NCI-H1092 (cell line): ENCODE measurements around the gene C22orf31.
"Not testable (repeated sequence)": the region's sequence is repeated elsewhere in the genome, so short reads cannot be mapped to it uniquely, and the experiment has no call there.

Experiments used
- DNase-seq: peaks from one replicate; lab custom pipeline; 2025; lab: John Stamatoyannopoulos, UW

Gene C22orf31

DNA sequence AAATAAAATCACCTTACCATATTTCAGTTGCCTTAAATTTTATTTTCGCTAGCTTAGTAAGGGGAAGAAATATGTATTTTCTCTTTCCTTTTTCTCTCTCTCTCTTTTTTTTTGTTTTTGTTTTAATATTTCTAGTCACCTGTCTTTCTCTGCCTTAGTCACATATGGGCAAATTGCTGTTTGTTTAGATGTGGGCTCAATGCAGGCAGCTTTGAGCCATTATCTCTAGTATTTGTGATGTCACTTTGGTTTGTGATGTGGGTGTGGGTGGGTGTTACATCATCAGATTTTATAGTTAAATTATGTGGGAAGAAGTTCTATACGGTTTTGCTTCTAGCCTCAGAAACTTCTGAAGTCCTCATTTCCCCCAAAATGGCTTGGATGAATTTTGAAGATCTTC lies at the start of gene C22orf31:
Gene C22orf31 (minus strand): TSS at position 59 of the 400 bp plus-strand sequence. CDS start 39 bp downstream, at position 20.
- no peak for DNase-seq

DNA sequence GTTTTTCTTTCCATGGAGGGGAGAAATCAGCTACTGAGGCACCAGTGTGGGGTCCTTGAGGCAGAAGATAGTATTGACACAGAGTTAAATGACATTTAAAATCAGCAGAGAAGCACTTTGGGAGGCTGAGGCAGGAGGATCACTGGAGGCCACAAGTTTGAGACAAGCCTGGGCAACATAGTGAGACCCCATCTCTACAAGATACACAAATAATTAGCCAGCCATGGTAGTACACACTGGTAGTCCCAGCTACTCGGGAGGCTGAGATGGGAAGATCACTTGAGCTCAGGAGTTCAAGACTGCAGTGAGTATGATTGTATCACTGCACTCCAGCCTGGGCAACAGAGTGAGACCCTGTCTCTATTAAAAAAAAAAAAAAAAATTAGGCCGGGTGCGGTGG lies 49.3 kb upstream of the C22orf31 start:
- no peak for DNase-seq

DNA sequence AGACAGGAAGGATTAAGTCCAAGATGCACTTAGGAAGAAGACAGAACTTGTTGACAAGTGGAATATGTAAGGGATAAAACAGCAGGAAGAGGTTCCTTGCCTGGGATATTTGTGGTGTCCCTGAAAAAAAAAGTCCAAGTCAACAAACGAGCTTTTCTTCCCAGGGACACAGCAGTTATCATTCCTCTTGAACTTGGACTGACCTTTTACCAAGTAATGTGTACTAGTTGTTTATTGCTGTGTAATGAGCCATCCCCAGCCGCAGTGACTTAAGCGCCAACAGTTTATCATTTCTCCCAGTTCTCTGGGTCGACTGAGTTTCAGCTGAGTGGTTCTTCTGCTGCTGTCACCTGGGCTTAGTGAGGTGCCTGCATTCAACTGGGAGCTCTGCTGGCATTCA lies 48.2 kb upstream of the C22orf31 start:
- DNase-seq, result no peak

DNA sequence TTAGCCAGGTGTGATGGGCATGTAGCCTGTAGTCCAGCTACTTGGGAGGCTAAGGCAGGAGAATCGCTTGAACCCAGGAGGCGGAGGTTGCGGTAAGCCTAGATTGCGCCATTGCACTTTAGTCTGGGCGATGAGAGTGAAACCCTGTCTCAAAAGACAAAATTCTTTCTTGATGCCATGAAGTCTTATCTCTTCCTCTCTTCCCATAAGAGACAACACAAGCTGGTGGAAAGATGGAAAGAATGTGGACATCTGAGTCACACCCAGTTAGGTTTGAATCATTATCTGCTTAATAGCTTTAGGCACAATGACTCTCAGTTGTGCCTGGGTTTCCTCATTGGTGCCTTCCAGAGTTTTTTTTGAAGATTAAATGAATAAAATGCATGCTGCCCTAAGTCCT lies 46.5 kb upstream of the C22orf31 start:
- DNase-seq, result no peak

GRCh38 chr22:29106839-29107238 lies 45.2 kb upstream of the C22orf31 start:
- no peak for DNase-seq

DNA sequence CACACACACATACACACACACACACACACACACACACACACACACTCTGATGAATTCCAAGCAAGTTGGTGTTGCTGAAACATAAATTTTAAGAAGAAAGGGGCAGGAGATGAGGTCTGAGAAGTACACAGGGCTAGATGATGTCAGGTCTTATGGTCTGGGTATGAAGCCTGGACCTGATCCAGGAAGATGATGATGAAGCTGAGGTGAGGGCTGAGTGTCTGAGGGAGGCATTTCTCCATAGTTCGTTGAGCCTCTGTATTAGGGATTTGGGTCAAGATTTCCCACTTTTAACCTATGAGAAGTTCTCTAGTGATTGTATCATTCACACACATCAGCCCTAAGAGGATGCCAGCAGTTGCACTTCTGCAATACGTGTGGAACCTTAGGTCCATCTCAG lies 43.8 kb upstream of the C22orf31 start:
- DNase-seq, result no peak

- DNase-seq, result no peak
These were observed 41.5 kb upstream of the C22orf31 start for GRCh38 chr22:29103121-29103520.

GRCh38 chr22:29102300-29102699 lies 40.7 kb upstream of the C22orf31 start:
- DNase-seq, result no peak

GRCh38 chr22:29098296-29098695 lies 36.7 kb upstream of the C22orf31 start:
- no peak for DNase-seq

DNA sequence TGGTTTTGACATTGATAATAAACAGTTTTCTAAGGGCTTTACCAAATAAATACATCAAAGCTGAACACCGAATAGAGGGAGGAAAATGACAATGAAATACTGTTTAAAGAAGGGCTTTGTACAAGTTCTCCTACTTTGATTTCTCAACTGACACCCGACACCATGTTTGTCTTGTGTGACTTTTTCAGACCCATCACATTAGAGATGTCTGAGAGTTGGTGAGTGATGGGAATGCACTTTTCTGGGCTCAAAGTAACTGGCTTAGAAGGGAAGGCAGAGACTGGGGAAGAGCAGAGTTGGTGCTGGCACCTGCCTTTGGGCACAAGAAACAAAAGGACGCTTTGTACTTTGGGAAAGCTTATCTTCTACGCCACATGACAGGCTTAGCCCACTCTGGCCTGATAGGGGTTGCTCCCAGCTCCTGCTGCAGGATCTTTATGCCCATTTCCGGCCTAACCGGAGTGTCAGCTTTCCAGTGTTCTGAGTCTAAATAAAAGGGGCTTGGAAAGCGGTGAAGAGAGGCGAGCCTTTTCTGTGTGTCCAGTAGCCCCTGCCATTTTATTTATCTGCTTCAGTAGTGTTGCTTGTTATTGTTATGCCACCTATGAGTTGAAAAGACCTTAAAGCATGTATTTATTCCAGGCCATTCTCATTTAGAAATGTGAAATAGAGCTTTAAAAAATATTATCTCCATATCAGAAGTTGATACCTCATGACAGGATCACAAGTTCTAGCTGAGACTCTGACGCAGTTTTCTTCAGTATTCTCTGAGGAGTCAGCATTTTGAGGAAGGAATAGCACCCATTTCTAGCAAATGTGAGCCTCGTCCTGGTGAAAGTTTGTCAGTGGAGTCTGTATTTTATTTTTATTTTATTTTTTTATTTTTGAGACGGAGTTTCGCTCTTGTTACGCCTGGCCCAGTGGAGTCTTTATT lies 35.4 kb upstream of the C22orf31 start:
- no peak for DNase-seq

DNA sequence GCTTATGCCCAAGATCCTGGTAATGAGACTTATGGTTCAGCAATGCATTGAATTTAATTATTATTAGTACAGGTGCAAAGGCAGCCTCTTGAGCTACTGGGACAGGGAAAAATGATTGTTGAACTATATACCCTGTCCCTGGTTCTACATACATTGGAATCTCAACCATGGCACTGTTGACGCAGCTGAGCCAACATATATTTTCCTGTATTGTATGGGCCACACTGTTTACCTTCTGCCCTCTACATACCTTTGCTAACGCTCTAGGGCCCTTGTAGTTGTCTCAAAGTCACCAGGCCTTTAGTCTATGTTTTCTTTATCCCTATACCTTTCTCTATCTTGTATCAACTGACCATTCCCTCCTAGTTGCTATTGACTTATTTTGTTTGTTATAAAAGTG lies 33.8 kb upstream of the C22orf31 start:
- DNase-seq, result no peak

DNA sequence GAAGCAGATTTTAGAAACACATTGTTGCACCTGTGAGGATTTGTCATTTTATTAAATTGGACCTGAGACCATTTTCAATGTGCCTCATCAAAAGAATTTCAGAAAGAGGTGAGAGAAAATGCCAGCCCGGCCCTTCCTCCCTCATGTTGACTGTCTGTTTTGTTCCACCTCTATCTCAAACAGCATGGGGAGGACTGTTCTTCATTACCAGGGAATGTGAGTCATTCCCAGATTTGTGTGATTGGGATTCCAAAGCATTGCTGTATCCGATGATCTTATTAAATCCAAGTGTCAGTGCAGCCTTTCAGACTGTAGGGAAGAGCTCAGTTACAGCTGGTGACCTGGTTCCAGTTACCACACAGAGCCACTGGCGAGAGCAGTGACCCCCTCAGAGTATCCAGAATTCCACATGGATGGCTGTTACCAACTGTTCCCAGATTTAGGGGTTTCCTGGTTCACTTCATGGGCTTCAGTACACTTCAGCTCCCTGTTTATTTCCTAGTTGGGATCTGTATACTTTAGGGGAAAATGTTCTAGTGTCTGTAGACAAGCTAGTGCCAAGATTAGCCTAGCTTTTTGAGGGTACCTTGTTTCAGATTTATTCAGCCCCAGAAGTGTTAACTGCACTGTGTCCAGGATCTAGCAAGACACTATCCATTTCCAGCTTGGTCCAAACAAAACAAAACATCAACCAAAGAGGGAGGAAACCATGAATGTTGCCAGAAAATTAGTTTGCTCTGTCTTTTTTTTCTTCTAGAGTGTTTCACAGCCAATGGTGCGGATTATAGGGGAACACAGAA lies 32.1 kb upstream of the C22orf31 start:
- DNase-seq, result no peak

GRCh38 chr22:29093030-29093429 lies 31.4 kb upstream of the C22orf31 start:
- DNase-seq, result no peak

DNA sequence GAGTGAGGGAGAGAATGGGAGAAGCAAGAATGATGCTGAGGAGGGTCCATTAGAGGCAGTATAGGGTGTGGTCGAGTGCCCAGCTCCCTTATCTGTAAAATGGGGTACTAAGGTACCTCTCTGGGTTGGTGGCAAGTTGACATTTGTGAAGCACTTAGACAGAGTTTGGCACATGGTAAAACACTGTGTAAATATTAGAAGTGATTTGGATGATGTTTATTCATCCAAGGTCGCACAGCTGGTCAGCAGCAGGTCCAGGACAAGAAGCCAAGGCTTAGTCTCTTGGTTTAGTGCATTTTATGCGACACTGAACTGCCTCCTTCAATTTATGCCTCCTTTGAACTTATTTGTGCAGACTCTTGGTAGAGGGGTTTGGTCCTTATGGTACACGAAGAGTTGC lies 30.6 kb upstream of the C22orf31 start:
- no peak for DNase-seq

DNA sequence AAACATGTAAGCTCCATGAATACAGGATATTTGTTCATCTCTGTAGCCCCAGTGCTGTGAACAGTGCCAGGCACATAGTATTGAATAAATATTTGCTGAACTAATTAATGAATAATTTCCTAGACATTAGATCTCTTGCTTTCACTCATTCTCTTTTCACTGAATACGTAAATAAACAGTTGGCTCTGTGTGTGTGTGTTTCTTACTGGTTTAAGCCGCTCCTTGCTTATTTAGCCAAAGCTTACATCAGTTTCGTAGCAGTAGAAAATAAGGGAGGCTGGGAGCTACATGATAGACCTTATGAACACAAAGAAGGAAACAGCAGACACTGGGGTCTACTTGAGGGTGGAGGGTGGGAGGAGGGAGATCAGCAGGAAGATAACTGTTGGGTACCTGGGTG lies 28.4 kb upstream of the C22orf31 start:
- no peak for DNase-seq

- DNase-seq, result no peak
These were observed 27.9 kb upstream of the C22orf31 start for GRCh38 chr22:29089507-29089906.

- DNase-seq, result no peak
These were observed 27.2 kb upstream of the C22orf31 start for GRCh38 chr22:29088809-29089208.

GRCh38 chr22:29087012-29087411 lies 25.4 kb upstream of the C22orf31 start:
- DNase-seq, result no peak

DNA sequence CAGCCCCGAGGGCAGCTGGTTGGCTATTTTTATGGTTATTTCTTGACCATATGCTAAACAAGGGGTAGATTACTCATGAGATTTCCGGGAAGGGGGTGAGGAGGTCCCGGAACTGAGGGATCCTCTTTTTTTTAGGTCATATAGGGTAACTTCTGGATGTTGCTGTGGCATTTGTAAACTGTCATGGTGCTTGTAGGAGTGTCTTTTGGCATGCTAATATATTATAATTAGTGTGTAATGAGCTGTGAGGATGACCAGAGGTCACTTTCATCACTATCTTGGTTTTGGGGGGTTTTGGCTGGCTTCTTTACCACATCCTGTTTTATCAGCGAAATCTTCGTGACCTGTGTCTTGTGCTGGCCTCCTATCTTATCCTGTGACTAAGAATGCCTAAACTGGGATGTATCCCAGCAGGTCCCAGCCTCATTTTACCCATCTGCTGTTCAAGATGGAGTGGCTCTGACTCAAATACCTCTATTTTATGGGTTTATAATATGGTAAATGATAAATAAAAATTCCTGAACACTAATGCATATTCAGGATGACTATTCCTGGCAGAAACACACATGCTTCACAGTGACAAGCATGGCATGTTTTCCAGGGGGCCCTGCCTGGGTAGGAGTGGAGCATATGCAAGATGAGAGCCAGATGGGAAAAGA lies 22.4 kb upstream of the C22orf31 start:
- DNase-seq, result no peak

GRCh38 chr22:29083576-29083932 lies 21.9 kb upstream of the C22orf31 start:
- DNase-seq, result not testable (repeated sequence)

GRCh38 chr22:29082826-29083545 lies 21.4 kb upstream of the C22orf31 start:
- DNase-seq, result no peak
